SKM-1 treated with dmso at 0.1 percent for 144 hours (cell line): ENCODE data around the gene LOXL3.

ENCODE experiments used
- DNase-seq: peaks from one replicate; lab custom pipeline; 2025; ENCODE audit not compliant: unreplicated experiment; lab: John Stamatoyannopoulos, UW

Gene LOXL3

GRCh38 chr2:74510272-74510671 is 43.5 kb downstream of the LOXL3 start:
- DNase-seq: no peak

DNA sequence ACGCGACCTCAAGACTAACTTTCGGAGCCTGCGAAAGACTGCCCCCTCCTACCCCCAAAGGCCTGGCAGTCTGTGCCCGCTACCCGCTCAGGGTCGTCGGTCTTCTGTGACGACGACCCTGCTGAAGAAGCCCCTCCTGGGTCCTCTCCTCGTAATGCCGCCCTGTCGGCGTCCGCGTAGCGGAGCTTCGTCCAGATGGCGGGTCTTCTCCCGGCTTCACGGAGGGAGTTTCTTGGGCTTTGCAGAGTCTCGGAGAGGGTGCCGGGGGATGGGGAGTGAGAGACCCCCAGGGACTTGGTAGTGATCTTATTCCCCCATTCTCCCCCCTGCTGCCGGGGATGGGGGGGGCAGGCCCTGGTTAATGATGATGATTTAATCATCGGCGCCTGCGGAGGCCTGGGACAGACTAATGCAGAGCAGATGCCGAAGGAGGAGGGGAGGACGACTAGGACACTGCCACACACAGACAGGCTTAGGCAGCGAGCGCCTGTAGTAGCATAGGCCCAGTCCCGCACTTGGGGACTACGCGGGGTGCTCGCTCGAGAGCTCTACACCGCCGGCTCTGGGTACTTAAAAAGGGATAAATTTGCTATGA is 45.7 kb downstream of the LOXL3 start:
- DNase-seq: no peak

DNA sequence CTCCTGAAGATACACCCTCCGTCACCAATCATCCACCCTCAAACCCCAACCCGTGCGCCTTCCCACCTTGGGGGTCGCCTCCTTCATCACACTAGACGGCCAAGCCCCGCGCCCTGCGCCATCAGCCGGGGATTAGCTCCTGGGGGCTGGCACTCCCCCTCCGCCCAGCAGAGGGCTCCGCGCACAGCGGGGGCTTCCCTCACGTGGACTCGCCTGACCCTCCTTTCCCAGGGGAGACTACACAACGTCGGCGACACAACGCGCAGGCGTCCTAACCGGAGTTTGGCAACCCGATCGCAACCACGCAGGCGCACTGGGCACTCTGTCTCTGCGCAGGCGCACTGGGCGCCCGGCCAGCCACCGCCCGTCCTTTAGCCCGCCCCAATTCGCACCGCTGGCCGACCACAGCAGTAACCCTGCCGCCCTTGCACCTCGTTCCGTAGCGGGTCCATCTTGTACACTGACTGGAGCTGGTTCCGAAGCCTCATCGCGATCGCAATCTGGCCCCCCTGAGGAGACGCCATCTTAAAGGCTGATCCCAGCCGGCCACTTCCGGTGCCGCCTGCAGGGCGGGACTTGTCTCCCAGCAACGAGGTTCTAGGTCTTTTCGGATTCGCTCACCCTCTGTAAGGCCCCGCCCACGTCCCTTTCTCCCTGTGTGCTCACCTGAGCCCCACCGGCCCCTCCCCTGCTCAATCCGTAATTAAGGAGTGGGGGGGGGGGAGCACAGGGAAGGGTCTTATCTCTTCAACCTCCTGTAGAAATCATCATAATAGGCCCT is 46.4 kb downstream of the LOXL3 start, which contains the start of gene PCGF1:
Gene PCGF1 (minus strand): TSS at position 551 of the 781 bp plus-strand sequence. CDS start 27 bp downstream, at position 524.
- peak; percentile 89 for DNase-seq

DNA sequence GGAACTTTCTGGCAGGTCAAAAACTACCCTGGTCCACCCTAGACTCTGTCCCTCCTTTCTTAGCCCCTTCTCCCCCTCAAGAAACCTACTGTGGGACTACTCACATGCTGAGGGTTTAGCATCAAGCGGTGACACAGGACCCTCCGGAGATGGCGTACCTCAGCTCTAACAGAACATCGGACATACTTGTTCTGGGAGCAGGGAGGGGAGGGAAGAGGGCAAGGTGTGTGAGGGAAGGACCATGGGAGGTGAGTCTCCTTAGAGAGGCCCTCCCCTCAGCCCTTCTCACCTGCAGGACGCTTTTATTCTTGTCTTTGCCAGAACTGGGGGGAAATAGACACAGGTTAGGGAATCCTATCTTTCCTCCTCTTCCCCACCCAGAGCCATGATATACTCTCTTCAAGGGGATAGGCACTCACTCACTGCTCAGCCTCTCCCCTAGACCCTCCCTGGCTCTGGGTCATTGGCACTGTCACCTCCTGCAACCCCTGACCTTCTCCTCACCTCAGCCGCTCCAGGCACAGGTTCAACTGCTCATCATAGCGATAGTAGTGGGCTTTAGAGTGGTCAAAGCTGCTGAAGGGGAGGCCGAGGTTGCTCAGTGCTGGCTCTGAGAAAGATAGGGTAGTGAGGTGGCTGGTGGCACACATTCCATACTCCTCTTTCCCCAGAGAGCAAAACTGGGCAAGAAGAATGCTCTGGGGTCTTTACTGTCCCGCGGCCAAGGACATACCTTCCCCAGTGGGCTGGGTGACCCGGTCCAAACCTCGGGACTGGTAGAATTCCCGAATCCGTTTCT is 48.1 kb downstream of the LOXL3 start:
- no peak for DNase-seq

DNA sequence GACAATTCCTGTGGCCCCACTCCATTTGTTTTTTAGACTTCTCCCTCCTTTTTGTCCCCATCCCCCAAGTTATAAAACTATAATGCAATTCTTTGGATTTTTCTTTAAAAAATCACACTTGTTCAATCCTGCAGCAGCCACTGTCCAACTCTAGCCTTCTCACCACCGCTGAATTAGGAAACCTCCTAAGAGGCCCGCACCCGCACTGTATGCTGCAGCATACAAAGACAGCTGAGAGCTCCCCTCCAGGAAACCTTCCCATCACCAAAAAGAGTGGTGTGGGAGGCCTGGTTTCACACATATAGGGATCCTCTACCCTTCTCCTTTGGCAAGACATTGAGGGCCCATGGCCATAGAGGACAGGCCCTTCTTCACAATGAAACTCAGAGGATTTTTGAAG is 49.2 kb downstream of the LOXL3 start:
- no peak for DNase-seq

DNA sequence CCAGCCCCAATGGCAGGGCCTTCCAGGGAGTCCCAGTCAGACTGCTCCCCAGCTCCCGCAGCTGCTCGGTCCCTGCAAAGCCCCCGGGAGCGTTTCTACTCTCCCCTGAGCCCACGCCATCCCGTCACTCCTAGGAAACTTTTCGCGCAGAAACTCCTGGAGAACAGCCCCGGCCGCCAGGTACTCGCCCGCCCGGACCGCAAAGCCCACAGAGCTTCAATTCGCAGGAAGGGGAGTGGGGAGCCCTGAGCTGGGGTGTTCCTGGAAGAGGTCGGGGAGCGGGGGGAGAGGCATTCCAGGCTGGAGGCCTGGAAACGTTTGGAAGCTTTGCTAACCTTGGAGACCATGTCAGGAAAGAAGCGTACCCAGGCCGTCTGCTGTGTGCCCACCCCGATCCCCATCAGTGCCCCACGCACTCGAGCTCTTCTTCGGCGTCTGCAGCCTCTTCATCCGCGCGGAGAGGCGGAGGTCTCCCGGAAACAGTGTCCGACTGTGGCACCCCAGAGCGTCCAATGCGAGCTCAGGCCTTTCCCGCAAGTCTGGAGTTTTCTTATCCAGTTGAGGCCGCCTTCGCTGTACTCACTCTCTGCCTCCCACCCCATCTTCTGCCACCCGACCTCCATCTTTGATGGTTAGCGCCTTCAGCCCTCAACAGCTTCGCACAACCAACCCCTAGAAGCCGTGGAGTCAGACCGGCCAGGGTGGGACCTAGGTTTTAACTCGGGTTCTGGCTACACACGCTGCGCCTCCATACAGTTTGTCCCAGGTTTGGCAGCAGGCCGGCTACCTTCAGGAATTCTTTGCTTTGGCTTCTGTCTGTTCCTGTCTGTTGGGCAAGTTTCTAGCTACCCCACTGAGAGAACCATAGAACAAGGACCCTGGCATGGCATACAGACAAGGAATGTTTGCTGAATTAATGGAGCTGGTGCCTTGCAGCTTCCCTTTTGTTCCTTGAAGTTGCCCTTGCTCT is 50.0 kb downstream of the LOXL3 start:
- DNase-seq: no peak

- peak; percentile 26 for DNase-seq
Measured at GRCh38 chr2:74502720-74503505, 50.8 kb downstream of the LOXL3 start.

GRCh38 chr2:74502147-74502719 is 51.5 kb downstream of the LOXL3 start:
- DNase-seq: no peak

- DNase-seq: no peak
Measured at GRCh38 chr2:74501335-74502071, 52.2 kb downstream of the LOXL3 start.

- DNase-seq: no peak
Measured at GRCh38 chr2:74500578-74500946, 53.2 kb downstream of the LOXL3 start.

- DNase-seq: no peak
Measured at GRCh38 chr2:74499940-74500577, 53.7 kb downstream of the LOXL3 start.

DNA sequence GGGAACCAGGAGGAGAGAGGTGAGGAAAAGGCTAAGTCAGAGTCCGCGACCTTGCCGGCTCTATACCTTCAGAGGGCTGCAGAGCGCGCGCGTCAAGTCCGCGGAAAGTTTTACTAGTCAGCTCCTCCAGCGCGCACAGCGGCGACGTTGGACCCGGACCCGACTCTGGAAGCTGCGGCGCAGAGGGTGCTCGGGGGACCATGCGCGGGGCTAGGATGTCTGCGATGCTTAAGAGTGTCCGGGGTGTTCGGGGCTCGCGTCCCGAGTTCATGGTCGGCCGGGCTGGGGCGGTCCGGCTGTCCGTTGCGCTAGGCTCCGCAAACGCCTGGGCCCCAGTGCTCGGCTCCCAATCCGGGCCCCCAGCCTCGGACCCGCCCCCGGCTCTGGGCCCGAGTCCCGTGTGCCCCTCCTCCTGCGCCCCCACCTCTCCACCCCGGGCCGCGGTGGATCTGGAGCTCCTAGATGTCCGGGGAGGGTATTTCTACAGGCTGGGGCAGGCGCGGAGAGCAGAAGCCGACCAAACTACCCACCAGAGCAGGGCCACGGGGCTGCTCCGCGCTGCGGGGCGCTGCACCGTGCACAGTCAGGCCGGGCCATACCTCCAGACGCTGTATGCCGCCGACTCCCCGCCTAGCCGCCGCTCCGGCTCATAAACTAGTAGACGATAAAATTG is 54.3 kb downstream of the LOXL3 start, which contains the start of gene LBX2:
Gene LBX2 (minus strand): TSS at position 337 of the 673 bp plus-strand sequence. CDS start 66 bp downstream, at position 271.
- no peak for DNase-seq

- no peak for DNase-seq
Measured at GRCh38 chr2:74498500-74499266, 55.1 kb downstream of the LOXL3 start.

DNA sequence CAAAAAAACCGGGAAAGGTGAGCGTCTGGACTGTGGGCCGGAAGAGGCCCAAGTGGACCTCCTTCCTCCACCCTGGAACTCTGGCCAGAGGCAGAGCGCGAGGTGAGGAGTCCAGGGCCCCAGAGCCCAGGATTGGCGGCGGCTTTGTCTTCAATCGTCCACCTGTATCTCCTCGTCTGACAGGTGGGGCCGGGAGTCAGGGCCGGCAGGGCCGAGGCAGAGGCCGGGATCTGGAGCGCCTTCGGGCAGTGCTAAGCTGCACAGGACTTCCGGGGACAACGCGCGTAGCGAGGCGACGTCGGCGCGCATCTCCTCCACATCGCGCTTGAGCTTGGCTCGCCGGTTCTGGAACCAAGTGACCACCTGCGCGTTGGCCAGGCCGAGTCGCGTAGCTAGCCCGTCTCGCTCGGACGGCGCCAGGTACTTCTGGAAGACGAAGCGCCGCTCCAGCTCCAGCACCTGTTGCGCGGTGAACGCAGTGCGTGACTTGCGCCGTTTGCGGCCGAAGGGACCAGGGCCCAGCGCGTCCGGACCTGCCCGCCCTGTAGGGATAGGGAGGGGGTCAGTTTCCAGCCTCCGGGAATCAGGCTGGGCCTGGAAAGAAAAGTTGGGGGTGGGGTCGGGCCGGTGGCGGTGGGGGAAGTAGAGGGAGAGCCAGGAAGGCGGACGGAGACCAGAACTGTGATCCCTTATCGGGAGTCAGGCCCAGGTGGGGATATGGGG is 55.8 kb downstream of the LOXL3 start:
- no peak for DNase-seq

GRCh38 chr2:74496997-74497776 is 56.6 kb downstream of the LOXL3 start:
- DNase-seq: no peak

DNA sequence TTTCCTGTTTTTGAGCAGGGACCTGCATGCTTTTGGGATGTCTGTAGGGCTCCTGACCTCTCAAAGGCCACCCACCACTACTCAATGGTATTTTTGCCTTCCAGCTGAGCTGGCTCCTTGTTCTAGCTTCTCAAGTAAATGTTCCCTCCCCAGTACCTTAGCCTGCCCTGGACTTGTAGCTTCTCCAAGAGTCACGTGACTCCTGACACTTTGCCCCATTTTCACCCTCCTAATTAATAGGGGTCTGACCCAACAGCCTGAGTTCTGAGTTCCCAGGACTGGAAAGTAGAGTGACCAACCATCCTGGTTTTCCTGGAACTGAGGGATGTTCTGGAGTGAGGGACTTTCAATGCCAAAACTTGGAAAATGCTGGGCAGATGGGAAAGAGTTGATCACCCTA is 58.3 kb downstream of the LOXL3 start:
- no peak for DNase-seq
